IPS-NIHi7 (cell line): Measurements from ENCODE around the gene CHRM3.

Experiments
- DNase-seq: peaks from one replicate; pipeline ENCODE4 v3.0.0; 2012; ENCODE audit warnings: mixed read lengths; ENCODE audit errors: extremely low spot score

Gene CHRM3

GRCh38 chr1:239413916-239414315, 27.5 kb downstream of the CHRM3 start:
- DNase-seq, result no peak

- no peak for DNase-seq
Observed at GRCh38 chr1:239417221-239417620, 30.9 kb downstream of the CHRM3 start.

DNA sequence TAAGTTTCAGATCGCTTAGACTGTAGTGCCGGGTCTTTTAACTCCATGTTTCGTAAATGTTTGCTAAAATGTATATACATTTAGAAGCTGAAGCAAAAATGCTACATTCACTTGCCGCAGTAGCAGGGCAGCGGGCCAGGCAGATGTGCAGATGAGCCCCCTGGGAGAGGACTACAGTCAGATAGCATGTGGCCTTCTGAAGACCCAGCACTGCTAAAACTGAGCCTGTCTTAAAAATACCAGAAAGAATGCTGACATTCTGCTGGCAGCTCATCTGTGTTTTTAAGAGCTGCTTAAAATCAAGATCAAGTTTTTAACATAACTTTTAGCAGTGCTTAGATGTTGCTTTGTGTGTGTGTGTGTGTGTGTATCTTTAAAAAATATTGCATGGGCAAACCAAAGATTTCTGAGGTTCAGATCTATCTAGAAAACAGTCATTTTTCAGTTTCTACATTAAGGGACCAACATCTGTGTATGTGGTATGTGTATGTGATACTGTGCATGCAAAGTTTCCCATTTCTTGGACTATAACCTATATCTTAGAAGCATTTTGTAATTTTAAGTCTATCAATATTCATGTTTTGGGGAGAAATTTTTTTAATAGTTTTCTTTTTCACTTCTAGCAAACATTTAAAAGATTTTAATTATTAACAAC, 31.7 kb downstream of the CHRM3 start:
- DNase-seq, result no peak

- DNase-seq, result no peak
Observed at GRCh38 chr1:239418681-239419080, 32.3 kb downstream of the CHRM3 start.

DNA sequence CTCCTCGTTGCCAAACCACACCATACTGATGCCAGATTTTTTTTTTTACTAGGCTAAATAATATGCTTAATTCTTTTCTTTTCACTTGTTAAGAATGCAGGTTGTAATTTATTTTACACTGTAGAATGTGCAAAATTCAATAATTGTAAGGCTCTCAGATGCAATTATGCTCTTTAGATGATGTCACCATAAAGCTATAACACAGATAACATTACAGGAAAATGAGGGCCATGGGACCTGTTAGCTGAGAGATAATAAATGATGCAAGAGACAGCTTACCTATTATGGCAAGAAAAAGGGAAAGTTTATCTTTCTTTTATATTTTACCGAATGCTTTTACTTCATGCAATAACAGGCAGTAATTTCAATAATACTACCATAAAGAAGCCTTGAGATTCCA, 35.4 kb downstream of the CHRM3 start:
- DNase-seq, result no peak

- no peak for DNase-seq
Observed at GRCh38 chr1:239422818-239423217, 36.5 kb downstream of the CHRM3 start.

DNA sequence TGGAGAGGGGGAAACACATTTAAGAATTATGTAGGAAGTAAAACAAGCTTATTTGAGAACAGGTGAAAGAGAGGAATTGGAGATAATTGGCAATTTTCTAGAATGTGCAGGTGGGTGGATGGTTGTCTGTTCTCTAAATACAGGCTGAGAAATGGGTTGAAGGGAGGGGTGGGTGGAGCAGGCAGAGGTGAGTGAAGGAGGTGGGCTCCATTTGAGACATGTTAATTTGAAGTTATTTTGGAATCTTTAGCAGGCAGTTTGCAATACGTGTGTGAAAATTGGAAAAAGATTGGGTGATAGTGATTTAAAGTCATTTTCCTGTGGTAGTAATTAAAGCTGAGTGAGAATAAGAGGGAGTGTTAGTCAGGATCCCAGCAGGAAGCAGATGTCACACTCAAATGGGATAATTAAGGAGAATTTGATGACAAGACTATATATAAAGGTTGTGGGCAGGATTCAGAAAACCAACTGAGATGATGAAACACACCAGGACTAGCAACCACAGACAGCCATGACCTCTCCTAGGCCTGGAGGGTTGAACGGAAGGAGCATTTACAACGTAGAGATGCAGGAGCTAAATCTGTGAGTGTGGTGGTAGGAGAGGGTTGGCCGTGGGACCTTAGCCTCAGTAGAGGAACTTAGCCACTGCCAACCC, 40.6 kb downstream of the CHRM3 start:
- no peak for DNase-seq

DNA sequence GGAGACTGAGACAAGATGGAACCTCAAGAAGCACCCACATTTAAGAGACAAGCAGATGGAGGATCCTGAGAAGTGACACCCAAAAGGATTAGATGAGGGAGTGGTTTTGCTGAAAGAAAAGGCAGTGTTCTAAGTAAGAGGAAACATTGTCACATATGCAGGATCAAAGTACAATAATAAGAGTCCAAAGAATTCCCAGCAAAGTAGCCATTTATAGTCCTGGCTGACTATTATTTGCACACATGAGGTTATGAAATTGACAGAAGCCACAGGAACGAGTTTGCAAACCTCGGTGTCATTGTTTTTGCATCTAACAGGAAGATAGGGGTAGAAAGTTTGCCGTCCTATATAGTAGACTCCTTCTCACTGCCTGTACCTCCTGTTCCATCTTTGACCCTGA, 41.3 kb downstream of the CHRM3 start:
- no peak for DNase-seq

GRCh38 chr1:239428120-239428710, 41.8 kb downstream of the CHRM3 start:
- DNase-seq, result no peak

DNA sequence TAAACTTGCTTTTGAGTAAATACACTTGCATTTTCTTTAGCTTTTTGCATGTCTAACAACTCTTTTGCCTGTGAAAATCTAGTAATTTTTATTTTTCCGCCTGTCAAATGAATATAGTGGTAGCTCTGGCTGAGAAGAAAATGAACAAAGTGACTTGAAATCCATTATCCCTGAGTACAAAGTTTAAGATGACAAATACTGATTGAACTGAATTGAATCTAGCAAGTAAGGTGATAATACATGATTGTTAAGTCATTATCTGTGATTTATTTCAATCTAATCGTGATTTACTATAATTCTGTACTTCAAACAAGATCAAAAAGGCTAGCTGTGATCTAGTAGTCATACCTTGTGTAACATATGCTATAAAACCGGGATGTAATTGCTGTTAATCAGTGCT, 42.8 kb downstream of the CHRM3 start:
- DNase-seq, result no peak

DNA sequence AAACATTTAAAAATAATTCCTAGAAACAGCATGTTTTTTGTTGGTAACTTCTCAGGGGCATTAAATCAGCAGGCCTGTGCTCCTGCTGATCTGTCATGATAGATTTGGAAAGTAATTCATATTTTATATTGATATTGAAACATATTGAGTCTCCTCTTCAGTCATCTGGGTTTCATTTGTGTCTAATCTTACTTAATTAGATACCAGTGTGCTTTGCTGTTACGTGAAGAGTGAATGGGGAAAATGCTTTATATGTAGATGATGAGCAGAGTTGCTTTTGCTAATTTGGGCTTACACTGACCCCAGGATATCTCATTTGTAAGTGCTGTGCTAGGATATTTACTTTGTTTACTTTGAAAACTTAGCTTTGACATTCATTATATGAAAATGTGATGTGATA, 45.9 kb downstream of the CHRM3 start:
- no peak for DNase-seq

DNA sequence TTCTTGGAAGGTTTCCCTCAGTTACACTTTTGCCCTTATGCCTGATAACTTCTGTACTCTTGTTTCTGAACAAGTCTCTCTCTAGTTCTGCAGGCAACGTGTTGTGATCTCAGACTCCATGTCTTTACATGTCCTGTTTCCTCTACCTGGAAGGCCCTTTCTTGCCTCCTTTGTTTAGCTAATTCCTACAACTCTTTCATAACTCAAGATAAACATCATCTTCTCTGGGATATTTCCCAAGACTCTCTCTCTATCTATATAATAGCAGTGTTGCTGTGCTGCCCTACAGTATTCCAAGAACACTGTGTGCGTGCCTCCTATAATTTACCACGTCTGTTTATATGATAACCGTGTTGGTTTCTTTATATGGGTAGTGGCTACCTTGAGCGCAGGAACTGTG, 47.8 kb downstream of the CHRM3 start:
- no peak for DNase-seq
